WTC11 (cell line): Measurements from ENCODE around the gene OPCML.

Experiments used
- CTCF ChIP-seq: fragments of 200-600 bp; IDR thresholded peaks from 2 replicates; pipeline ENCODE4 v1.8.0; 2022; ENCODE audit warnings: antibody characterized with exemption
- E2F4 ChIP-seq: sonication (generic); formaldehyde crosslinking; IDR thresholded peaks from 2 replicates; pipeline ENCODE4 v1.8.1; 2022; ENCODE audit warnings: low read depth, mild to moderate bottlenecking, moderate library complexity, missing genetic modification reagents, borderline replicate concordance
- IRF1 ChIP-seq: sonication (generic); formaldehyde crosslinking; IDR thresholded peaks from 2 replicates; pipeline ENCODE4 v1.8.0; 2023; ENCODE audit warnings: missing genetic modification reagents
- KAT7 ChIP-seq: sonication (generic); formaldehyde crosslinking; IDR thresholded peaks from 2 replicates; pipeline ENCODE4 v1.8.1; 2023; ENCODE audit warnings: missing genetic modification reagents, mild to moderate bottlenecking, borderline replicate concordance

- TF ChIP-seq IRF1 (no peak), CTCF (no peak), KAT7 (CRISPR knock-in tag) (no peak), E2F4 (CRISPR knock-in tag) (no peak)
These were observed 10.0 kb downstream of the OPCML start for GRCh38 chr11:133522344-133522743.
